Epithelial cell of prostate (primary cell): ENCODE measurements around the gene RRP1.
A peak's percentile ranks its signal among the peaks of the same experiment; 100 is the strongest.

Experiments used
- DNase-seq: peaks from one replicate; pipeline ENCODE4 v3.0.0-alpha.2; 2011; ENCODE audit warnings: low read depth, low spot score
- H3K27ac ChIP-seq: fragments of 450-650 bp; 2 replicates; pipeline ENCODE4 v1.5.1; 2017; ENCODE audit warnings: mild to moderate bottlenecking

The RRP1 gene

GRCh38 chr21:43797925-43798715, 8.7 kb downstream of the RRP1 start:
- H3K27ac ChIP-seq: no peak overlapping the region
- no peak for DNase-seq

- no peak for DNase-seq
- no peak overlapping the region for H3K27ac ChIP-seq
Measured at GRCh38 chr21:43799301-43799840, 10.0 kb downstream of the RRP1 start.

GRCh38 chr21:43800124-43800523, 10.7 kb downstream of the RRP1 start:
- DNase-seq: no peak
- H3K27ac ChIP-seq: no peak overlapping the region

- no peak for DNase-seq
- H3K27ac ChIP-seq: no peak overlapping the region
Measured at GRCh38 chr21:43800566-43800965, 11.2 kb downstream of the RRP1 start.

- no peak overlapping the region for H3K27ac ChIP-seq
- no peak for DNase-seq
Measured at GRCh38 chr21:43801006-43801783, 11.8 kb downstream of the RRP1 start.

- H3K27ac ChIP-seq: no peak overlapping the region
- DNase-seq: no peak
Measured at GRCh38 chr21:43802713-43803313, 13.4 kb downstream of the RRP1 start.

- no peak overlapping the region for H3K27ac ChIP-seq
- DNase-seq: no peak
Measured at GRCh38 chr21:43803558-43804300, 14.4 kb downstream of the RRP1 start.

GRCh38 chr21:43805275-43805800, 16.0 kb downstream of the RRP1 start:
- no peak for DNase-seq
- H3K27ac ChIP-seq: no peak overlapping the region

GRCh38 chr21:43806017-43806710, 16.8 kb downstream of the RRP1 start:
- no peak for DNase-seq
- H3K27ac ChIP-seq: no peak overlapping the region

GRCh38 chr21:43808367-43808766, 19.0 kb downstream of the RRP1 start:
- H3K27ac ChIP-seq: no peak overlapping the region
- DNase-seq: no peak

GRCh38 chr21:43808832-43809251, 19.5 kb downstream of the RRP1 start:
- no peak overlapping the region for H3K27ac ChIP-seq
- DNase-seq: no peak

GRCh38 chr21:43809346-43809799, 20.0 kb downstream of the RRP1 start:
- no peak for DNase-seq
- no peak overlapping the region for H3K27ac ChIP-seq

GRCh38 chr21:43809853-43810504, 20.6 kb downstream of the RRP1 start:
- no peak overlapping the region for H3K27ac ChIP-seq
- DNase-seq: no peak

GRCh38 chr21:43810505-43811261, 21.3 kb downstream of the RRP1 start:
- DNase-seq: no peak

GRCh38 chr21:43811262-43812105, 22.1 kb downstream of the RRP1 start:
- no peak for DNase-seq
- peak overlapping the region; percentile 72 for H3K27ac ChIP-seq

More at GRCh38 chr21:43810505-43811261, 21.3 kb downstream of the RRP1 start:
- no peak overlapping the region for H3K27ac ChIP-seq

- peak overlapping the region; percentile 72 for H3K27ac ChIP-seq
- DNase-seq: peak; percentile 53
Measured at GRCh38 chr21:43812139-43812821, 22.9 kb downstream of the RRP1 start.
